Panc1 (cell line): ENCODE data around the gene DAB1. TPM values are rescaled to one million over a fixed set of nuclear protein-coding genes. Genes with fewer than 3 reads are reported as not detected.
"Not testable (repeated sequence)": the region's sequence is repeated elsewhere in the genome, so short reads cannot be mapped to it uniquely, and the experiment has no call there.

Experiments
- ATAC-seq: fragments of 200-7000 bp; cut with Tn5 transposase; 2 replicates; pipeline ENCODE4 v1.9.1; 2020; ENCODE audit warnings: mild to moderate bottlenecking, moderate library complexity
- BruUV-seq: library from RNA; stranded (reverse); fragments of 400-500 nt; replicated peaks from 2 replicates; lab custom pipeline; 2021; lab: Mats Ljungman, UMichigan
- CTCF ChIA-PET: fragments of 300-600 bp; sonication (Branson Sonifier 250); formaldehyde crosslinking; loops from one replicate; lab custom pipeline; 2022; ENCODE audit warnings: antibody characterized with exemption; lab: Charles Lee
- POLR2A ChIA-PET: fragments of 300-600 bp; sonication (Branson Sonifier 250); formaldehyde crosslinking; loops from one replicate; lab custom pipeline; 2022; ENCODE audit warnings: antibody characterized with exemption; lab: Charles Lee
- DNase-seq: peaks from one replicate; pipeline ENCODE4 v3.0.0-alpha.2; 2010; ENCODE audit warnings: low read depth, low spot score
- H3K27ac ChIP-seq: 2 replicates; pipeline ENCODE4 v1.5.1; 2011; ENCODE audit warnings: mild to moderate bottlenecking, low read length, inconsistent platforms
- H3K27me3 ChIP-seq: fragments of 200-500 bp; sonication (Bioruptor generic); 2 replicates; pipeline ENCODE4 v1.6.0; 2014; ENCODE audit warnings: low read length, inconsistent platforms; ENCODE audit not compliant: control insufficient read depth, insufficient read depth
- H3K36me3 ChIP-seq: fragments of 200-500 bp; sonication (Bioruptor generic); 2 replicates; pipeline ENCODE4 v1.5.1; 2014; ENCODE audit warnings: inconsistent platforms, mild to moderate bottlenecking, low read length, moderate library complexity; ENCODE audit not compliant: control insufficient read depth, insufficient read depth
- H3K4me1 ChIP-seq: 2 replicates; pipeline ENCODE4 v1.5.1; 2011; ENCODE audit warnings: inconsistent platforms, mild to moderate bottlenecking, low read length, moderate library complexity; ENCODE audit not compliant: control insufficient read depth, insufficient read depth
- H3K4me3 ChIP-seq, 2 experiments: 2 replicates each; pipeline ENCODE4 v1.5.1; 2011 to 2012; ENCODE audit warnings: low read depth in 2 of 2, low read length in 2 of 2, mild to moderate bottlenecking in 2 of 2, inconsistent platforms in 1 of 2, moderate library complexity in 1 of 2
- H3K9me3 ChIP-seq: fragments of 200-500 bp; sonication (Bioruptor generic); 2 replicates; pipeline ENCODE4 v1.5.1; 2014; ENCODE audit warnings: low read depth, mild to moderate bottlenecking, inconsistent platforms, low read length, moderate library complexity; ENCODE audit not compliant: control insufficient read depth, insufficient read depth
- CTCF ChIP-seq: fragments of 450-650 bp; IDR thresholded peaks from 2 replicates; pipeline ENCODE4 v1.5.1; 2017; ENCODE audit warnings: mild to moderate bottlenecking
- POLR2AphosphoS5 ChIP-seq: IDR thresholded peaks from 2 replicates; pipeline ENCODE4 v1.6.1; 2012; ENCODE audit warnings: mild to moderate bottlenecking, low read depth, low read length, moderate library complexity
- REST ChIP-seq, 2 experiments: IDR thresholded peaks; 2 replicates each; pipeline ENCODE4 v1.6.1; 2011 to 2012; ENCODE audit warnings: low read depth in 2 of 2, control low read depth in 1 of 2, low read length in 1 of 2, mild to moderate bottlenecking in 1 of 2, moderate library complexity in 1 of 2; ENCODE audit not compliant: insufficient read depth in 1 of 2
- SIN3A ChIP-seq: IDR thresholded peaks from 2 replicates; pipeline ENCODE4 v1.6.1; 2012; ENCODE audit warnings: low read depth, mild to moderate bottlenecking, low read length, moderate library complexity, borderline replicate concordance; ENCODE audit not compliant: insufficient read depth
- TCF7L2 ChIP-seq: IDR thresholded peaks from 2 replicates; pipeline ENCODE4 v1.6.1; 2011; ENCODE audit warnings: mild to moderate bottlenecking, low read depth, low read length, inconsistent platforms
- in situ Hi-C: cut with HindIII; loops from 2 replicates; pipeline ENCODE4 v1.10.0; 2016; ENCODE audit warnings: low sequenced_read_pairs, low pct_unique_long_range_greater_than_20kb
- intact Hi-C: fragments of 100-400 bp; cut with micrococcal nuclease; formaldehyde crosslinking; loops from one replicate; pipeline ENCODE4 v1.10.0; 2022; ENCODE audit not compliant: unreplicated experiment
- total RNA-seq: library from RNA; stranded (reverse); gene quantifications from one replicate; pipeline ENCODE4 v1.2.1, GENCODE V29; 2021; ENCODE audit not compliant: unreplicated experiment

The DAB1 gene
- total RNA-seq, 1 experiment from 2014 or later, result 0.05 TPM

GRCh38 chr1:57222307-57222706 lies 201.6 kb downstream of the DAB1 start:
- no peak for TF ChIP-seq TCF7L2
- TF ChIP-seq SIN3A, result no peak
- TF ChIP-seq REST (IDR thresholded peaks at IDR 0.05; ENCODE audit: insufficient read depth in 1 of 2, low read depth in 2 of 2, low read length in 1 of 2), result no peak
- TF ChIP-seq CTCF, result no peak
- no peak for TF ChIP-seq POLR2AphosphoS5
- in situ Hi-C loops (no loop called here), intact Hi-C loops (no loop called here)
- no peaks in the 10 kb centered on the region for H3K9me3 ChIP-seq
- ChIA-PET POLR2A (no interaction called here), CTCF (no interaction called here)
- H3K27ac ChIP-seq, result no peak overlapping the region
- ATAC-seq (no peak), DNase-seq (no peak)
- BruUV-seq, result no TSS peak
- no peak overlapping the region for H3K4me3 ChIP-seq
- no peaks in the 10 kb centered on the region for H3K36me3 ChIP-seq
- H3K27me3 ChIP-seq, result no peaks in the 10 kb centered on the region
- H3K4me1 ChIP-seq, result no peaks in the 10 kb centered on the region

GRCh38 chr1:57220905-57221304 lies 203.0 kb downstream of the DAB1 start:
- H3K9me3 ChIP-seq, ATAC-seq, in situ Hi-C loops, CTCF ChIA-PET, intact Hi-C loops, H3K27ac ChIP-seq, H3K4me1 ChIP-seq, H3K27me3 ChIP-seq, H3K36me3 ChIP-seq, H3K4me3 ChIP-seq, BruUV-seq, DNase-seq, POLR2A ChIA-PET: not testable (repeated sequence)

- Histone ChIP-seq H3K4me1 (no peaks in the 10 kb centered on the region), H3K27me3 (no peaks in the 10 kb centered on the region), H3K4me3 (no peak overlapping the region), H3K27ac (no peak overlapping the region), H3K36me3 (no peaks in the 10 kb centered on the region), H3K9me3 (no peaks in the 10 kb centered on the region)
- no peak for TF ChIP-seq SIN3A
- TF ChIP-seq TCF7L2, result no peak
- TF ChIP-seq POLR2AphosphoS5, result no peak
- no peak for TF ChIP-seq CTCF
- no peak for TF ChIP-seq REST (IDR thresholded peaks at IDR 0.05; ENCODE audit: insufficient read depth in 1 of 2, low read depth in 2 of 2, low read length in 1 of 2)
- DNase-seq (no peak), ATAC-seq (no peak)
- in situ Hi-C loops, result no loop called here
- POLR2A ChIA-PET, result no interaction called here
- CTCF ChIA-PET, result no interaction called here
- no TSS peak for BruUV-seq
- intact Hi-C loops, result no loop called here
Measured at GRCh38 chr1:57218487-57219079, 205.3 kb downstream of the DAB1 start.
